GM21786 (cell line): ENCODE results near the gene GPALPP1.
A peak's percentile ranks its signal among the peaks of the same experiment; 100 is the strongest.
"Not testable (repeated sequence)": the region's sequence is repeated elsewhere in the genome, so short reads cannot be mapped to it uniquely, and the experiment has no call there.

ENCODE experiments used
- ATAC-seq: cut with Tn5 transposase; IDR thresholded peaks from one replicate; pipeline ENCODE4 v1.9.1; 2021; ENCODE audit not compliant: unreplicated experiment

The GPALPP1 gene

DNA sequence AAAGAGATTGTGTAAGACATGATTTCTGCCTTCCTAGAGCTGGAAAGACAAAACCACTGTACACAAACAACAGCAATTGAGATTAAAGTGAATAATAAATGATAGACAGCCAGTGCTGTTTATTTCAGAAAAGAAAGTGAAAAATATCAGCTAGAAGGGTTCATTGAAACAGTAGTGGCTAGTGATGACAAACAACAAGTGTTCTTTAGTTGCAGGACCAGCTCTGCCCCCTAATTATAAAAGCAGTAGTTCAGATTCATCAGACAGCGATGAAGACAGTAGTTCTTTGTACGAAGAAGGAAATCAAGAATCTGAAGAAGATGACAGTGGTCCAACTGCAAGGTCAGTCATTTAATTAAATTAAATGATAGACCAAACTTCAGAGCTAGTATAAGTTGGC, 14.8 kb downstream of the GPALPP1 start:
- no peak for ATAC-seq

DNA sequence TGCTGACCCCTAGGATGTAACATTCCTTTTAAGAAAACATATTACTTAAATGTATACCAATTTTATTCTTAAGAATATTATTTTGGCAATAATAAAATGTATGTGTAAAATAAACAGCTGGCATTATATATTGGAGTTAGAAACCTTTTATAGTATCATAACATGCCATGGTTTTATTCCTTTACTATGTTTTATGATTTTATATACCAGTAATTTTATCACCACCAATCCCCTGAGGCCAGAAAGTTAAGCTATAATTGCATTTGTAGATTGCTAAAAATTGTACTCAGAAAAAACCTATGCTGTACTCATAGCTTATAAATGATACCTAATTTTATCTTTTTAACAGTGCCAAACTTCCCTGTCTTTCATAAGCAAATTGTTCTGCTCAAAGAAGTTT, 17.9 kb downstream of the GPALPP1 start:
- no peak for ATAC-seq

DNA sequence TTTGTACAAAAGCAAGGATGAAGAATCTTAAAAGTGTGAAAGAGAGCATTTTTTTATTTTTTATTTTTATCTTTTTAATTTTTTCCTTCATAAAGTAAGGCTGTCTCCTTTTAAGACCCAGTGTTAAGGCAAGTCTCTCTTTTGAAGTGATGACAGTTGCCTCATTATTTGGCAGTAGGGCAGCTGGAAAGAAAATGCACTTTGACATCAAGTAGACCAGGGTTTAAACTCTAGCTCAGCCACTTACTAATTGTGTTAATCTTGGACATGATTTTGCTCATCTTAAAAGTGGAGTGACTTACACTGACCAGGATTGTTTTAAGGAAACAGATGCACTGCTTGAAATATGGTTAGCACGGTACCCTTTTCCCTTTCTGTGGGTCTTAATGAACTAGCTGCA, 18.5 kb downstream of the GPALPP1 start:
- no peak for ATAC-seq

DNA sequence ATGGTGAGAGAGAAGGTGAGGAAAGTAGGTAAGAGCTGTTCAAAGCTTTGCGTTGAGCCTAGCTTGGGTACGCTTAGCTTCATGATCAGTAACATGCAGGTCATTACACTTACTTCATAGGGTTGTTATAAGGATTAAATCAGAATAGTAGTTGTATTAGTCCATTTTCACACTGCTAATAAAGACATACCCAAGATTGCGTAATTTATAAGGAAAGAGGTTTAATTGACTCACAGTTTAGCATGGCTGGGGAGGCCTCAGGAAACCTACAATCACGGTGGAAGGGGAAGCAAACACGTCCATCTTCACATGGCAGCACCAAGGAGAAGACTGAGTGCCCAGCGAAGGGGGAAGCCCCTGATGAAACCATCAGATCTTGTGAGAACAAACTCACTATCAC, 21.9 kb downstream of the GPALPP1 start:
- ATAC-seq: no peak

DNA sequence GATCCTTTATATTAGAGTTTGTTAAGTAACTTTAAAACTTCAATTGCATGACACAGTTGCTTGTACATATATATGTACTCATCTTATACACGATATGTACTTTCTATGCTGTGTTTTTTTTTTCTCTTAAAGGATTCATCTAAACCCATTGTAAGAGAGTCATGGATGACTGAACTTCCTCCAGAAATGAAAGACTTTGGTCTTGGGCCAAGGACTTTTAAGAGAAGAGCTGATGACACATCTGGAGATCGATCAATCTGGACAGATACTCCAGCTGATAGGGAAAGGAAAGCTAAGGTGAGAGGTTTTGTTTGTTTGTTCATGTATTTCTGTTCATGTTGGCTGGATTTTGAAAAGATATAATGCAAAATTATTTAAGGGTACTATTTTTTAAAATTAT, 26.0 kb downstream of the GPALPP1 start:
- ATAC-seq: no peak

DNA sequence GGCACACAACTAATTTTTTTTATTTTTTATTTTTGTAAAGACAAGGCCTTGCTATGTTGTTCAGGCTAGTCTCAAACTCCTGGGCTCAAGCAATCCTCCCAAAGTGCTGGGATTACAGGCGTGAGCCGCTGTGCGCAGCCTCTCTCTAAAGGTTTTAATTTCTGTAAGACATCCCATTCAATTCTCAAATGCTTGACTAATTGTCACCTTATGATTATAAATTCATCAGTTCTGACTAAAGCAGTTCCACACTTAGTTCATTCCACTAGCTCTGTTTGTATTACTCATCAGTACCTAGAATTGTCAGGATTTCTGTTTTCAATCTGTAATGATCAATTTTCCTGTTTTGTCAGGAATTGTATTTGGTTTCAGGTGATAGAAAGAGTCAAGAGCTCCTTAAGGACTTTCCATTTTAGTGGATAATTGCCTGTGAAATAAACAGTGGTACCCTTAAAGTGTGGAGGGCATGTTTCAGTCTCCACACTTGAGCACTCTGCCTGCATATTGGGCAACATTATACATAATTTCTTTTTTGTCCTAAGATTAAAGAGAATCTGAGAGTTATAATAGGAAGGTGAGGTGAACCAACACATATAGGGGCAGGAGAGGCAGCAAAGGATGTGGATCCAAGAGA, 27.6 kb downstream of the GPALPP1 start:
- ATAC-seq: no peak

- ATAC-seq: not testable (repeated sequence)
These were observed 30.6 kb downstream of the GPALPP1 start for GRCh38 chr13:45019981-45020380.

GRCh38 chr13:45021250-45021649, 31.9 kb downstream of the GPALPP1 start:
- ATAC-seq: no peak

DNA sequence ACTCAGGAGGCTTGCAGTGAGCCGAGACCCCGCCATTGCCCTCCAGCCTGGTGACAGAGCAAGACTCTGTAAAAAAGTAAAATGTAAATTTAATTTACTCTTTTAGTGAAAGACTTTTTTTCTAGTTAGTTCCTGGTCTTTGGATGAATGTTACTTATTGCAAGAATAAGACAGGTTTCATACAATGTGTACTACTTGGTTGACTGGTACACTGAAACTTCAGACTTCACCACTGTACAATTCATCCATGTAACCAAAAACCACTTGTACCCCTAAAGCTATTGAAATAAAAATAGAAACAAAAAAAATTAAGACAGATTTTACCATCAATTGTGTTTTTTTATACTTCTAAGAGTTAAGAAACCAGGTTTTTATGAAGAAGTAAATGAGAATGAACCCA, 35.5 kb downstream of the GPALPP1 start:
- no peak for ATAC-seq

- no peak for ATAC-seq
These were observed 45.0 kb downstream of the GPALPP1 start for GRCh38 chr13:45034342-45034741.

DNA sequence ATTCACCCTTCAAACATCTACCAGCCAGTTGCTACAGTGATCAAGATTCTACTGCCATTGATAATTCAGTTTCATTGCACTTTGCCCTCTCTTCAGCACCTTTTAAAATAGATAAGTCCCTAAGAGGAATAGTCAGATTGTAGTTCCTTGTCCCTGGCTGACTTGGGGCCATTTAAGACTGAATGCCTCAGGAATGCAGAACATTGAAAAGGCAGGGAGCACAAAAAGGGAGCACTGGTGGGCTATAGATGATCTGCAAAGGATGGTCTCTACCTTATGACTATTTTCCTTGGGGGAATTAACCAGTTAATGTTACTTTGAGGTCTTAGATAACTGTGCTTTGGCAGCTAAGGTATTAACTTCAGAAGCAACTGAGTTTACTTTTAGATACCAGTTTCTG, 46.9 kb downstream of the GPALPP1 start:
- no peak for ATAC-seq

GRCh38 chr13:45040173-45040572, 50.8 kb downstream of the GPALPP1 start:
- ATAC-seq: no peak

DNA sequence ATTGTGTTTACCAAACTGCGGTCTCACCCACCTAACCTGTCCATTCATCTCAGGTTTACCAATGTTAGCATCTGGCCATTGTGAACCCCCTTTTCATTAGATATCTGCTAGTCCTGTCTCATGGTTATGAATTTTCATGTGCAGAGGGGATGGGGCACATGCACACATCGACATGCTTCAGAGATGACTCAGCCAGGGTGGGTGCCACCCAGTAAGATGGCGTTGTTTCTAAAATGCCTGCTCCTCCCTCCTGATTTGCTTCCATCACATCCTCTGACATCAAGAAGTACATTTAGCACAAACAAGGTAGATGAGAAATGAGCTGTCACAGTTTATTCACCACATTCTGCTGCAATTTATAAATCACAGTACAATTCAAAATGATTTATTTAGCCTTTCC, 51.3 kb downstream of the GPALPP1 start:
- ATAC-seq: no peak

GRCh38 chr13:45042539-45042938, 53.2 kb downstream of the GPALPP1 start:
- no peak for ATAC-seq

- ATAC-seq: no peak
These were observed 57.1 kb downstream of the GPALPP1 start for GRCh38 chr13:45046445-45046844.

DNA sequence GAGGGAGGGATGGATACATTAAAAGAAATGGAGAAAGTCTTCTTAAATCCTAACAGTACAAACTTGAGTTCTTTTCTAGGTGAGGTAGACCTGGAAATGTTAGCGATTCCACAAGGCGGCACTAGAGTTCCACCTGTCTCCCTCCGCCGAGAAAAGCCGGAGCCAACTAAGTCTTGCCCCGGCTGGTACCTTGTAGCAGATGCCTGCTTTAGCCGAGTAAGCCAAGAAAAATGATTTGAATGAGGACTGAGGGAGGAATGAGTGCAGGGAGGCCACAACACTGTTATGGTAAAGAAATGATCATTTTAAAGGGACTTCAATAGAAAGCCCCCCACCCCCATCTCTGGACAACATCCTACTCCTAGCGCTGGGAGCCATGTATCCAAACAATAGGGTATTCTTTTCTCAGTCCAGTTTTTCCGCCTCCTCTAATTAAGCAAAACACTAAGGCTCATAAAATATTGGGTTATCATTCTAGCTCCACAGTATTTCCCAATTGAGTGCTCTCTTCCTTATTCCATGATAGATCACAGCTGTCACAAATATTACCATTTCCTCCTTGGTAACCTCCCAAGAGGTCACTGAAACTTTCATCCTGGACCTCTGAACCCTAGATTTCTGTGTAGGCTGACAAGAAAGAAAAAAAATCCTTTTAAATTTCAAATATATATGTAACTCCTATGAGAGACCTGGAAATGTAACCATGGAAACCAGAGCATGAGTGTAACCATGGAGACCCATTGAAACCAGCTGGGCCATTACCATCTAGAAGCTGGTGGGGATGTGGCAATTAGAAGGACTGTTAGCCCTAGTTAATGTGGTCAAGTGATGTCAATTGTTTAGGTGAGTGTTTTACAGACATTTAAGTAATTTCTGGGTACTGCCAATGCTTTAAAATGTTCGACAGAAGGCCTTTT, 58.3 kb downstream of the GPALPP1 start:
- ATAC-seq: peak; percentile 89

GRCh38 chr13:45048890-45049407, 59.6 kb downstream of the GPALPP1 start:
- ATAC-seq: no peak

DNA sequence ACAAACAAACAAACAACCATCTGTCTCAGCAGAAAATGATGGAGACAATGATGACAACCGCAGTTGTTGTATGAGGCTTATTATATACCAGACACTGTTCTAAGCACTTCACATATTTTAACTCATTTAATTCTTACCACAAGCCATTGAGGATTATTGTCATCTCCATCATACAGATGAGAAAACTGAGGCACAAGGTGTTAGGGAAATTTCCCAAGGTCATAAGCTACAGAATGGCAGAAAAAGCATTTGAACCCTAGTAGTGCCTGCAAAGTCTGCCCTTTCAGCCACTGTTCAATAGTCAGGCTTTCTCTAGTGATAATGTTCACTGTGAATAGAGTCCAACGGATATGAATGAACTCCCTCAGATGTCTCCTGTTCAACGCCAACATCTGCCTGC, 60.1 kb downstream of the GPALPP1 start:
- no peak for ATAC-seq

DNA sequence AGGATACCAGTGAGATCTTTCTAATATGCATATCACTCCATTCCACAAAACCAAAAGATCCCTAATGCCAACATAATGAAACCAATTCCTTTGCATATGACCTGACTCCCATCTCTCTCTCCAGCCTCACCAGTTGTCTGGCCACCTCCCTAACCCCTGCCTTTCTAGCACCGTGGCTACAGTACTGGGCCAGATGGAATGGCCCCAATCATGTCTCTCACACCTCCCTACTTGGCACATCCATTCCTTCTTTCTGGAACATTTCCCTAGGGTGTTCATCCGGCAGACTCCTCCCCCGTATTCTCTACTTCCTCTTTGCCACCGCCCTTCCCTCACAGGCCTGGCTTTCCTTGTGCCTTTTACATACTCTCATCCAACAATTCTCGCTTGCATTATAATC, 62.0 kb downstream of the GPALPP1 start:
- ATAC-seq: no peak

- peak; percentile 78 for ATAC-seq
These were observed 66.0 kb downstream of the GPALPP1 start for GRCh38 chr13:45055198-45055901.

DNA sequence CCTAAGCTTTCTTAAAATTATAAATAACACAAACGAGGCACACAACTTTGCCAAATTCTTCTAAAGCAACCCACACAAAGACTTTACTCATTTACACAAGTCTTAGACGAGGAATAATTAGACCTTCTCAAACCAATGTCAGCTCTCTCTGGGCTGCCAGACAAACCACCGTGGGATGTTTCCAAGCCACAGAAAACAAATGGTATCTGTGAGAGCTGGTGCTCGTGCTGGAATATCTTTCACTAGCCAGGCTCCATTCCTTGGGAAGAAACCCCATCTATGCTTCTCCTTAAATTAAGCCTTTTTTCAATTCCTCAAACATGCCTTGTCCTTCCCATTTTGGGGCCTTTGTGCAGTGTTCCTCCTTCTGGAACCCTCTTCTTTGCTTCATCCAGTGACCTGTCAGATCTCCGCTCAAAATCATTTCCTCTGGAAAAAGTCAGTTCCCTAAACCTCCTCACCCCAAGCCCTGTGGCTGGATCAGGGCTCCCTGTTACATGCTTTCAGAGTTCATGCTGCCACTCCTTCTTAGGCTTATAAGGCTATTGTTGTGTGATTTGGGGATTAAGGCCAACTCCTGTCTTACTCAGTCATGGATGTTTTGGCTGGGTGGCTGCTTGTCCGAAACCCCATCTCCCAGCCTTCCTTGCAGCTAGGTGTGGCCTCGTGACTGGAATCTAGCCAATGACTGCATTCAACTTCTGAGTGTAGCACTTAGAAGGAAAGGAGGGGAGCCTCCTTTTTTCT, 66.7 kb downstream of the GPALPP1 start:
- no peak for ATAC-seq
